H9 (cell line): Measurements from ENCODE around the gene ZNF423. TPM values are rescaled to one million over a fixed set of nuclear protein-coding genes. Genes with fewer than 3 reads are reported as not detected.

ENCODE experiments used
- DNase-seq: peaks from one replicate; pipeline ENCODE4 v3.0.0-alpha.2; 2017
- H2AFZ ChIP-seq: one replicate; pipeline ENCODE4 v1.6.1; 2013; ENCODE audit warnings: mild to moderate bottlenecking, low read length, control low read depth, moderate library complexity
- H2AK5ac ChIP-seq: 2 replicates; pipeline ENCODE4 v1.6.1; 2013; ENCODE audit warnings: low read length, control low read depth, mixed read lengths; ENCODE audit not compliant: insufficient read length
- H2BK120ac ChIP-seq: one replicate; pipeline ENCODE4 v1.6.1; 2013; ENCODE audit warnings: low read depth, mild to moderate bottlenecking, low read length, control low read depth, inconsistent platforms; ENCODE audit not compliant: poor library complexity, severe bottlenecking
- H2BK12ac ChIP-seq: 2 replicates; pipeline ENCODE4 v1.6.1; 2013; ENCODE audit warnings: low read length, control low read depth, mixed read lengths, low read depth; ENCODE audit not compliant: insufficient read length
- H2BK15ac ChIP-seq: 2 replicates; pipeline ENCODE4 v1.6.1; 2013; ENCODE audit warnings: low read depth, low read length, control low read depth
- H2BK20ac ChIP-seq: one replicate; pipeline ENCODE4 v1.6.1; 2013; ENCODE audit warnings: low read depth, mild to moderate bottlenecking, low read length, control low read depth, inconsistent platforms; ENCODE audit not compliant: poor library complexity, severe bottlenecking
- H2BK5ac ChIP-seq: 2 replicates; pipeline ENCODE4 v1.6.1; 2013; ENCODE audit warnings: low read length, control low read depth, mixed read lengths; ENCODE audit not compliant: insufficient read length
- H3K14ac ChIP-seq: 2 replicates; pipeline ENCODE4 v1.6.1; 2013; ENCODE audit warnings: low read length, control low read depth; ENCODE audit not compliant: insufficient read depth
- H3K18ac ChIP-seq: 2 replicates; pipeline ENCODE4 v1.6.1; 2013; ENCODE audit warnings: low read depth, mild to moderate bottlenecking, mixed read lengths, low read length, control low read depth; ENCODE audit not compliant: insufficient read length
- H3K23ac ChIP-seq: 2 replicates; pipeline ENCODE4 v1.6.1; 2013; ENCODE audit warnings: low read length, control low read depth, mixed read lengths, low read depth; ENCODE audit not compliant: insufficient read length
- H3K23me2 ChIP-seq: 2 replicates; pipeline ENCODE4 v1.6.1; 2013; ENCODE audit warnings: low read depth, mild to moderate bottlenecking, mixed read lengths, low read length, control low read depth; ENCODE audit not compliant: insufficient read length, poor library complexity, severe bottlenecking
- H3K27ac ChIP-seq: 2 replicates; pipeline ENCODE4 v1.5.1; 2013; ENCODE audit warnings: low read length, control low read depth, mixed read lengths, low read depth; ENCODE audit not compliant: insufficient read length
- H3K27me3 ChIP-seq: 2 replicates; pipeline ENCODE4 v1.6.1; 2013; ENCODE audit warnings: low read length, control low read depth, inconsistent platforms; ENCODE audit not compliant: insufficient read depth
- H3K4ac ChIP-seq: 2 replicates; pipeline ENCODE4 v1.6.1; 2013; ENCODE audit warnings: low read depth, mild to moderate bottlenecking, control low read depth, inconsistent platforms, low read length, moderate library complexity
- H3K4me1 ChIP-seq: 2 replicates; pipeline ENCODE4 v1.6.1; 2013; ENCODE audit warnings: low read length, control low read depth, inconsistent platforms; ENCODE audit not compliant: insufficient read depth
- H3K4me2 ChIP-seq: 2 replicates; pipeline ENCODE4 v1.6.1; 2013; ENCODE audit warnings: low read length, control low read depth, mixed read lengths; ENCODE audit not compliant: insufficient read length, insufficient read depth
- H3K56ac ChIP-seq: 2 replicates; pipeline ENCODE4 v1.6.1; 2013; ENCODE audit warnings: low read depth, mild to moderate bottlenecking, mixed read lengths, low read length, control low read depth; ENCODE audit not compliant: insufficient read length
- H3K79me1 ChIP-seq: 2 replicates; pipeline ENCODE4 v1.6.1; 2013; ENCODE audit warnings: low read depth, mild to moderate bottlenecking, moderate library complexity, low read length, control low read depth, inconsistent platforms; ENCODE audit not compliant: insufficient read depth, poor library complexity, severe bottlenecking
- H3K79me2 ChIP-seq: 2 replicates; pipeline ENCODE4 v1.6.1; 2013; ENCODE audit warnings: low read length, control low read depth, inconsistent platforms; ENCODE audit not compliant: insufficient read depth
- H3K9ac ChIP-seq: 2 replicates; pipeline ENCODE4 v1.6.1; 2013; ENCODE audit warnings: low read length, control low read depth, mixed read lengths; ENCODE audit not compliant: insufficient read length; ENCODE audit errors: extremely low read depth
- H3K9me3 ChIP-seq: one replicate; pipeline ENCODE4 v1.6.1; 2013; ENCODE audit warnings: low read depth, low read length, inconsistent platforms; ENCODE audit not compliant: control insufficient read depth
- H3T11ph ChIP-seq: one replicate; pipeline ENCODE4 v1.6.1; 2013; ENCODE audit warnings: mild to moderate bottlenecking, low read length, control low read depth, inconsistent platforms
- H4K20me1 ChIP-seq: one replicate; pipeline ENCODE4 v1.6.1; 2013; ENCODE audit not compliant: control insufficient read depth, insufficient read length, insufficient read depth
- H4K5ac ChIP-seq: 2 replicates; pipeline ENCODE4 v1.6.1; 2013; ENCODE audit warnings: low read depth, mild to moderate bottlenecking, mixed read lengths, low read length, control low read depth; ENCODE audit not compliant: insufficient read length
- H4K8ac ChIP-seq: replicated peaks from 2 replicates; pipeline ENCODE4 v1.6.1; 2013; ENCODE audit warnings: low read length, control low read depth, mixed read lengths, low read depth; ENCODE audit not compliant: insufficient read length
- H4K91ac ChIP-seq: 2 replicates; pipeline ENCODE4 v1.6.1; 2013; ENCODE audit warnings: low read depth, mild to moderate bottlenecking, moderate library complexity, mixed read lengths, low read length, control low read depth; ENCODE audit not compliant: insufficient read length
- H3K27ac Mint-ChIP-seq, 3 experiments: 2 replicates in 2 of 3; 3 replicates in 1 of 3; pipeline ENCODE4 v1.8.0; 2020 to 2021; ENCODE audit warnings: mixed read lengths in 3 of 3, mild to moderate bottlenecking in 1 of 3, moderate library complexity in 1 of 3
- H3K27me3 Mint-ChIP-seq: 2 replicates; pipeline ENCODE4 v1.8.0; 2021; ENCODE audit warnings: low read depth, mild to moderate bottlenecking, moderate library complexity, mixed read lengths
- H3K36me3 Mint-ChIP-seq, 3 experiments: 2 replicates in 2 of 3; 3 replicates in 1 of 3; pipeline ENCODE4 v1.8.0; 2020 to 2021; ENCODE audit warnings: low read depth in 3 of 3, mixed read lengths in 3 of 3; ENCODE audit not compliant: insufficient read depth in 1 of 3
- H3K4me1 Mint-ChIP-seq, 2 experiments: 2 replicates each; pipeline ENCODE4 v1.8.0; 2020; ENCODE audit warnings: mixed read lengths in 2 of 2
- H3K4me3 Mint-ChIP-seq, 2 experiments: 2 replicates in 1 of 2; 3 replicates in 1 of 2; pipeline ENCODE4 v1.8.0; 2020 to 2021; ENCODE audit warnings: mild to moderate bottlenecking in 2 of 2, mixed read lengths in 2 of 2, moderate library complexity in 1 of 2
- H3K9me3 Mint-ChIP-seq, 2 experiments: 2 replicates in 1 of 2; 3 replicates in 1 of 2; pipeline ENCODE4 v1.8.0; 2020; ENCODE audit warnings: mild to moderate bottlenecking in 2 of 2, mixed read lengths in 2 of 2, moderate library complexity in 1 of 2
- CTCF ChIP-seq: fragments of 200-600 bp; sonication (generic); conservative IDR thresholded peaks from 3 replicates; pipeline ENCODE4 v1.8.0; 2021; ENCODE audit warnings: antibody characterized with exemption, mild to moderate bottlenecking
- WGBS: extraction: QIAGEN DNeasy Blood & Tissue Kit; methylation state at CpG from one replicate; pipeline ENCODE4 v1.1.7; 2013; ENCODE audit warnings: missing lambda C conversion rate, low lambda C conversion rate, mixed read lengths; ENCODE audit not compliant: insufficient read length; ENCODE audit errors: extremely low coverage; 5-methylcytosine and 5-hydroxymethylcytosine counted together
- total RNA-seq: library from RNA; stranded (reverse); gene quantifications from 2 replicates; pipeline ENCODE4 v1.2.1, GENCODE V29; 2021

ZNF423 gene
- total RNA-seq, 1 experiment from 2014 or later, result 51.5 TPM

- H3T11ph ChIP-seq, result no peak overlapping the region
- peak overlapping the region in 1 of 2 experiments; percentile 46; a peak in 1 of 5 replicates for H3K4me3 Mint-ChIP-seq
- no peak overlapping the region for H2AK5ac ChIP-seq
- H4K5ac ChIP-seq, result no peak overlapping the region
- peak overlapping the region in 1 of 3 experiments; percentile 30; a peak in 2 of 7 replicates for H3K27ac Mint-ChIP-seq
- no peak overlapping the region for H2BK5ac ChIP-seq
- H3K27ac ChIP-seq, result no peak overlapping the region
- no peaks in the 10 kb centered on the region for H3K27me3 ChIP-seq
- H3K9me3 Mint-ChIP-seq, result no peaks in the 10 kb centered on the region; a peak in 1 of 5 replicates
- H4K8ac ChIP-seq, result no peak overlapping the region
- no peak overlapping the region for H3K56ac ChIP-seq
- no peak overlapping the region for H3K18ac ChIP-seq
- no peaks in the 10 kb centered on the region for H3K23me2 ChIP-seq
- H3K36me3 Mint-ChIP-seq, result no peaks in the 10 kb centered on the region
- TF ChIP-seq CTCF, result no peak
- H2BK12ac ChIP-seq, result no peak overlapping the region
- peaks cover 54 to 57% of the 10 kb centered on the region in 2 experiments for H3K4me1 Mint-ChIP-seq
- H4K91ac ChIP-seq, result no peak overlapping the region
- no peaks in the 10 kb centered on the region for H3K9me3 ChIP-seq
- H3K4ac ChIP-seq, result no peak overlapping the region
- peak overlapping the region; percentile 59 for H2AFZ ChIP-seq
- H3K4me1 ChIP-seq, result peaks cover 15% of the 10 kb centered on the region
- no peak for DNase-seq
- H3K27me3 Mint-ChIP-seq, result peaks cover 8% of the 10 kb centered on the region; the same call in 1 of the 2 replicates
- H3K4me2 ChIP-seq, result no peak overlapping the region
- WGBS, result no CpG with 5 or more reads among the region's 5 CpGs
- no peak overlapping the region for H3K23ac ChIP-seq
- no peaks in the 10 kb centered on the region for H3K79me2 ChIP-seq
- no peaks in the 10 kb centered on the region for H3K79me1 ChIP-seq
- no peak overlapping the region for H2BK20ac ChIP-seq
- H2BK120ac ChIP-seq, result no peak overlapping the region
- no peak overlapping the region for H3K9ac ChIP-seq
- no peaks in the 10 kb centered on the region for H4K20me1 ChIP-seq
- peak overlapping the region; percentile 58; the same call in 1 of the 2 replicates for H3K14ac ChIP-seq
- no peak overlapping the region for H2BK15ac ChIP-seq
Measured at GRCh38 chr16:49442805-49443204, 413.1 kb downstream of the ZNF423 start.
